ENCODE measurements around the gene MCM3.

Gene MCM3

DNA sequence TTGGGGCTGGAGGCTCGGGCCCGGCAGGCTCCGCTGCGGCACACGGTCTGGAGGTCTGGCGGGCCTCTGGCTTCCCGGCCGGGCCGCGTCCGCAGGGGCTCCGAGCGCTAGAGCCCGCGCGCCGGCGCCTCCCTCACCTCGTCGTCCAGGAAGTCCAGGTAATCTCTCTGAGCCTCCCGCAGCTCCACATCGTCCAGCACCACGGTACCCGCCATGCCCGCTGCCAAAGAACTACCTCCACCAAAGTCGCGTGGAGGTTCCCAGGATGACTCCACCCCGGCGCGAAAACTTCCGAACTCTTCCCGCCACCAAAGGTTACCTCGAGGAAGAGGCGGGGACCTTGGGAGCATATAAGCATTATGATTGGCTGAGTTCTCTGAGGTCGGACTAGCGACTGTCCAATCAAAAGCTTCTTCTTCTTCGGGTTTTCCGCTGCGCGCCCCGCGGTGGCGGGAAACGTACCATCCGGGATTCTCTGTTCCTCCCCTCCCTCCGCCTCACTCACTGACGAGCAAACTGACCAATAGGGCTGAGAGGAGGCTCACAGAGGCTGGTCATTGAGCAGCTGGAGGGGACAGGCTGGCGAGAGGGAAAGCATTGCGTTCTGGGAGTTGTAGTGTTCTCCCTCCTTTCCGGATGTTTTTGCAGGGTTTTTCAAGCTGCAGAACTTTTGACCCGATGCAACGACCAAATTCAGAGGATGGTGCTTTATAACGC is at the start of gene MCM3:
Gene MCM3 (minus strand): TSS at position 283 of the 717 bp plus-strand sequence. CDS start 68 bp downstream, at position 215.
- H3K4me3 ChIP-seq (replicated peaks; ENCODE audit: low read depth, low read length) = peak within 1 kb of the TSS; percentile 90
- DNase-seq (ENCODE audit: extremely low read depth, low read depth) = peak; percentile 99
- TF ChIP-seq, protein P1, sequence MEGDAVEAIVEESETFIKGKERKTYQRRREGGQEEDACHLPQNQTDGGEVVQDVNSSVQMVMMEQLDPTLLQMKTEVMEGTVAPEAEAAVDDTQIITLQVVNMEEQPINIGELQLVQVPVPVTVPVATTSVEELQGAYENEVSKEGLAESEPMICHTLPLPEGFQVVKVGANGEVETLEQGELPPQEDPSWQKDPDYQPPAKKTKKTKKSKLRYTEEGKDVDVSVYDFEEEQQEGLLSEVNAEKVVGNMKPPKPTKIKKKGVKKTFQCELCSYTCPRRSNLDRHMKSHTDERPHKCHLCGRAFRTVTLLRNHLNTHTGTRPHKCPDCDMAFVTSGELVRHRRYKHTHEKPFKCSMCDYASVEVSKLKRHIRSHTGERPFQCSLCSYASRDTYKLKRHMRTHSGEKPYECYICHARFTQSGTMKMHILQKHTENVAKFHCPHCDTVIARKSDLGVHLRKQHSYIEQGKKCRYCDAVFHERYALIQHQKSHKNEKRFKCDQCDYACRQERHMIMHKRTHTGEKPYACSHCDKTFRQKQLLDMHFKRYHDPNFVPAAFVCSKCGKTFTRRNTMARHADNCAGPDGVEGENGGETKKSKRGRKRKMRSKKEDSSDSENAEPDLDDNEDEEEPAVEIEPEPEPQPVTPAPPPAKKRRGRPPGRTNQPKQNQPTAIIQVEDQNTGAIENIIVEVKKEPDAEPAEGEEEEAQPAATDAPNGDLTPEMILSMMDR (IDR thresholded peaks at IDR 0.05; ENCODE audit: low read depth, low read length, missing control alignments) = no peak

DNA sequence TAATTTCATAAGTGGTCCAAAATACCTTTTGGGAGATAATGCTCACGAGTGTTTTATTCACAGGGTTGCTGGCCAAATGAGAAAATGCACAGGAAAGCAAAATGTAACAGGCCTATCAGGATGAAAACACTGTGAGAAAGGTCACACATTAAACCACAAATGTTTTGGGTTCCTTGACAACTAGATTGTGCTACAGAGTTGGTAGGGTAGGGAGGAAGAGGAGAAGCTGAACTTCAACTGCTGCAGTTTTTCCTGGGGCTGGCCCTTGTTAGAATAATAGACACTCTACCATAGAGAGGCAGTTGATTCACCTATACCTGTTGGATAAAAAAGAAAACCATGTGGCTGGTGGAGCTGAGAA is 49.3 kb upstream of the MCM3 start:
- TF ChIP-seq, protein P1 (IDR thresholded peaks at IDR 0.05; ENCODE audit: low read depth, low read length, missing control alignments) = no peak
- DNase-seq (ENCODE audit: extremely low read depth, low read depth) = no peak
- H3K4me3 ChIP-seq (replicated peaks; ENCODE audit: low read depth, low read length) = no peak overlapping the region

DNA sequence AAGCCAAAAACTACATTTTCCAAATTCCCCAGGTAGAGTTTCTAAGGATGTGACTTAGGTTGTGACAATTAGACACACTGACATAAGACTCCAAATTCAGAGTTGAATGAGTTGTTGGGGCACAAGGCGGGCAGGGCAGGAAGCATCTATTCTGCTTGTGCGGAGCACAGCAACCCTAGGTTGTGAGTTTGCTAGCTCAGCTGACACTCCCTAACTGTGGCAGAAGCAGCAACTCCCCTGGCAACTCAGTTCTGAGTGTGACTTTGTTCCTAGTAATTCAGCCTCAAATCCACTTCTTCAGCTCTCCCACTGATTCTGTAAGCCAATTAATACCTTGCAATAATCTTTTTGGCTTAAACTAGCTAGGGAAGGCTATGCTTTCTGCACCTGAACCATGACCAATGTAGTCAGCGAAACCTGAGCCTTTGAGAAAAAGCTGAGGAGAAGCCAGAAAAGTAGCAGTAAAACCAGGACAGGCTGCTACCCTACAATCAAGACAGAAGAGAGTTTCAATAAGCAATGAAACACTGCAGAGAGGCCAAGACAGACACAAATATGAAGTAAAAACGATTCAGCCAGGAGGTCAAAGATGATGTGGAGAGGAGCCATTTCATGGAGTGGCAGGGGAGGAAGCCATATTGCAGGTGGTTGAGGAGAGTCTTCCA is 47.4 kb upstream of the MCM3 start:
- TF ChIP-seq, protein P1 (IDR thresholded peaks at IDR 0.05; ENCODE audit: low read depth, low read length, missing control alignments) = no peak
- no peak overlapping the region for H3K4me3 ChIP-seq (replicated peaks; ENCODE audit: low read depth, low read length)
- no peak for DNase-seq (ENCODE audit: extremely low read depth, low read depth)

DNA sequence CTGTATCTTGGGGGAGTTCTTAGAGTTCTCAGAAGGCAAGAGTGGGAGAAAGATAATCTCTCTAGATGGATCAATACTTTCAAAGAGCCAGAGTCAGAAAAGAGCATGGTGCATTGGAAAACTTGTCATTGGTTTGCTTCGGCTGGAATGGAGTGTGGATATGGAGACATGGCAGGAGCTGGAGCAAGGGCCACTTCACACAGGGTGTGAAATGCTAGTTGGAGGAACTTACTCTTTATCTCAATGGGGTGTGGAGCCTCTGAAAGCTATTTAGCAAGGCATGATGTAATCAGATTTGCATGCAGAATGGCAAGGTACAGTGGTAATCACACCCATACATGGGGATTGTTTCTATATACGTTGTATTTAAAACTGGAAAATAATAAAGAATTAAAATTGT is 45.9 kb upstream of the MCM3 start:
- H3K4me3 ChIP-seq (replicated peaks; ENCODE audit: low read depth, low read length) = no peak overlapping the region
- no peak for DNase-seq (ENCODE audit: extremely low read depth, low read depth)
- TF ChIP-seq, protein P1 (IDR thresholded peaks at IDR 0.05; ENCODE audit: low read depth, low read length, missing control alignments) = no peak

DNA sequence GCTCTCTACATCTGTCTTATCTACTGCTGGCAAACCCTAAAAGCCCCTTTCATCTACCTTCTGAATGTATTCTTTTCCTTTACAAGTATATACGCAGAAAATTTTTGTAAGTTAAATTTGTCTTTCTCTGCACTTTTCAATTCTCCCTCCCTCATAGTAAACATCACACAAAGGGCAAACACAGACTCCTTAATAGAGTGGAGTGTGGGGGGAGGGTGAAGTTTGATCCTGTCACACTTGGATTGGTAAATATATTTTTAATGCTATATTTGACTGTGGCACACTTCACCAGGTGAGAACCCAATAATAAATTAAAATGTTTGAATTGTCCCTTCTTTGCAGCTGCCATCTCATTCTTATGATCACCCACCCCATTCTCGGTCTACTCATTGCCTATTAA is 44.2 kb upstream of the MCM3 start:
- no peak overlapping the region for H3K4me3 ChIP-seq (replicated peaks; ENCODE audit: low read depth, low read length)
- DNase-seq (ENCODE audit: extremely low read depth, low read depth) = no peak
- TF ChIP-seq, protein P1 (IDR thresholded peaks at IDR 0.05; ENCODE audit: low read depth, low read length, missing control alignments) = no peak

DNA sequence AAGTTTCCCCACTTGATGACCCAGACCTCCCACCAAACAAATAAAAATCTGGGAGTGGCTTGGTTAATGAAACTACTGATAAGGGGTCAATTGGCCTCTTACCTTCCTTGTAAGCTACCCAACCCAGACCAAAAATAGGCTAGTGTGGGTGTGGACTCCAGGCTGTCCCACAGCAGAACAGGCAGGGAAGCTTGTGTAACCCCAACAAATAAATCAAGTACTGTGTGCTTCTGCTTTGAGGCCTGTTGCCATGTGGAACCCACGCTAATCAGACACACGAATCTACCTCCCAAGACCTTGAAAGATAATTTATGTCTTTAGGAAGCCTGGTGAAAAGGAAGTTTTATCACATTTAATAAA is 43.7 kb upstream of the MCM3 start:
- TF ChIP-seq, protein P1 (IDR thresholded peaks at IDR 0.05; ENCODE audit: low read depth, low read length, missing control alignments) = no peak

More for the DNA sequence above, 43.7 kb upstream of the MCM3 start:
- no peak overlapping the region for H3K4me3 ChIP-seq (replicated peaks; ENCODE audit: low read depth, low read length)
- DNase-seq (ENCODE audit: extremely low read depth, low read depth) = no peak

All from HFF-Myc (cell line).